Measurements from ENCODE around the gene RNF41.
"Not testable (repeated sequence)": the region's sequence is repeated elsewhere in the genome, so short reads cannot be mapped to it uniquely, and the experiment has no call there.

The RNF41 gene

DNA sequence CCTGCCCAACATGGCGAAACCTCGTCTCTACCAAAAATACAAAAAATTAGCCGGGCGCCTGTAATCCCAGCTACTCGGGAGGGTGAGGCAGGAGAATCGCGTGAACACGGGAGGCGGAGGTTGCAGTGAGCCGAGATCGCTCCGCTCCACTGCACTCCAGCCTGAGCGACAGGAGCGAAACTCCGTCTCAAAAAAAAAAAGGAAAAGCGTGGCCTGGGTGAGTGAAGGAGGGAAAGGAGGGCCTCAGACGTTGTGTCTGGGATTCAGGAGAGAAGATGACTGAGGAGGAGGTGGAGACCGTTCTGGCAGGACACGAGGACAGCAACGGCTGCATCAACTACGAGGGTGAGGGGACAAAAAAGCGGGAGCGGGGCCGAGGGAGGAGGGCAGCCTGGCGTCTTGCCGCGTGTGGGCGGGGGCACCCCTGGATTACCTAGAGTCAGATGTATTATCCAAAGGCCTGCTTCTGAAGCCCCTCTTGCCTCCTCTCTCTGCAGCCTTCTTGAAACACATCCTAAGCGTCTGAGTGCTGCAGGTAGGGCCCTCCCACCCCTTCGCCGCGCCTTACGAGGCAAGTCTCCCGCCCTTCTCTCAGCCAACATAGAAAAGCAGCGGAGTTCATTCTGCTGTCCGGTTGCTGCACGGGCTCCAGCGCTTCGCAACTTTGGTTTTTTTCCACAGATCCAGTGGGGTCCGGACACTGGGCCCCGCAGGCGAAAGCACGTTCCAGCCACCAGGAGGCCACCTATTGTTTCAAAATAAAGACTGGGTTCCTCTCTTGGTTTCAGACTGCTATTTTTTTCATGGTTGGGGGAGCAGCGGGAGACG is 64.3 kb downstream of the RNF41 start:
- CTCF ChIA-PET, result no interaction called here
- TF ChIP-seq SP1 (IDR thresholded peaks at IDR 0.05), result no peak
- TF ChIP-seq, protein P1, sequence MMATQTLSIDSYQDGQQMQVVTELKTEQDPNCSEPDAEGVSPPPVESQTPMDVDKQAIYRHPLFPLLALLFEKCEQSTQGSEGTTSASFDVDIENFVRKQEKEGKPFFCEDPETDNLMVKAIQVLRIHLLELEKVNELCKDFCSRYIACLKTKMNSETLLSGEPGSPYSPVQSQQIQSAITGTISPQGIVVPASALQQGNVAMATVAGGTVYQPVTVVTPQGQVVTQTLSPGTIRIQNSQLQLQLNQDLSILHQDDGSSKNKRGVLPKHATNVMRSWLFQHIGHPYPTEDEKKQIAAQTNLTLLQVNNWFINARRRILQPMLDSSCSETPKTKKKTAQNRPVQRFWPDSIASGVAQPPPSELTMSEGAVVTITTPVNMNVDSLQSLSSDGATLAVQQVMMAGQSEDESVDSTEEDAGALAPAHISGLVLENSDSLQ (IDR thresholded peaks at IDR 0.05), result peak; percentile 83
- peak; percentile 77 for TF ChIP-seq ZNF384 (IDR thresholded peaks at IDR 0.05)
- TF ChIP-seq CTBP1 (IDR thresholded peaks at IDR 0.05; ENCODE audit: borderline replicate concordance), result no peak
- TF ChIP-seq L3MBTL2 (conservative IDR thresholded peaks at IDR 0.05), result peak; percentile 93
- POLR2A ChIA-PET, result interaction anchor here (0.6 to 2.4 kb wide), 8 partner anchors 14 to 1357 kb away, joined by 3 to 23 read pairs (median 7); partner anchors contain the start of genes ESYT1, RNF41 and ZC3H10
- peak; percentile 48 for DNase-seq (ENCODE audit: extremely low spot score)

DNA sequence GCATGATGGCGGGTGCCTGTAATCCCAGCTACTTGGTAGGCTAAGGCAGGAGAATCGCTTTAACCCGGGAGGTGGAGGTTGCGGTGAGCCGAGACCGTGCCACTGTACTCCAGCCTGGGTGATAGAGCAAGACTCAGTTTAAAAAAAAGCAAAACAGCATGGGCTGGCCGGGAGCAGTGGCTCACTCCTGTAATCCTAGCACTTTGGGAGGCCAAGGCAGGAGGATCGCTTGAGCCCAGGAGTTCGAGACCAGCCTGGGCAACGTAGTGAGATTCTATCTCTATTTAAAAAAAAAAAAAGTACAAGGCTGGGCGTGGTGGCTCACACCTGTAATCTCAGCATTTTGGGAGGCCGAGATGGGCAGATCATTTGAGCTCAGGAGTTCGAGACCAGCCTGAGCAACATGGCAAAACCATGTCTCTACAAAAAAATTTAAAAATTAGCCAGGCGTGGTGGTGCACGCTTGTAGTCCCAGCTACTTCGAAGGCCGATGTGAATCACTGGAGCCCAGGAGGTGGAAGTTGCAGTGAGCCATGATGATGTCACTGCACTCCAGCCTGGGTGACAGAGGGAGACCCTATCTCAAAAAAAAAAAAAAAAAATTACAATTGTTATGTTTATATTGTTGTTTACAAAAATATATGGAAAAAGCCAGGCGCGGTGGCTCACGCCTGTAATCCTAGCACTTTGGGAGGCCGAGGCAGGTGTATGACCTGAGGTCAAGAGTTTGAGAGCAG is 65.1 kb downstream of the RNF41 start:
- not testable (repeated sequence) for DNase-seq (ENCODE audit: extremely low spot score)
- CTCF ChIA-PET, result interaction anchor here (0.7 kb wide), 1 partner anchor 12 kb away, joined by 3 read pairs; no protein-coding TSS in a partner anchor
- POLR2A ChIA-PET, result interaction anchor here (0.6 to 1.3 kb wide), 5 partner anchors 29 to 1358 kb away, joined by 3 to 6 read pairs (median 3); partner anchors contain the start of genes ESYT1, RNF41, SMARCC2 and ZC3H10

- TF ChIP-seq ZNF384 (IDR thresholded peaks at IDR 0.05), result no peak
- no peak for TF ChIP-seq L3MBTL2 (conservative IDR thresholded peaks at IDR 0.05)
- no peak for TF ChIP-seq HDGF (IDR thresholded peaks at IDR 0.05; ENCODE audit: borderline replicate concordance)
- POLR2A ChIA-PET, result interaction anchor here (1.9 to 2.7 kb wide), 2 partner anchors 27 to 51 kb away, joined by 7 to 15 read pairs; partner anchors contain the start of genes ESYT1 and PA2G4
- CTCF ChIA-PET, result no interaction called here
- no peak for DNase-seq (ENCODE audit: extremely low spot score)
These were observed 66.4 kb downstream of the RNF41 start for GRCh38 chr12:56155256-56155845.

- ChIA-PET CTCF (interaction anchor here (0.6 to 1.1 kb wide), 2 partner anchors 11 to 108 kb away, joined by 3 read pairs; no protein-coding TSS in a partner anchor), POLR2A (interaction anchor here (0.8 to 2.7 kb wide), 4 partner anchors 8 to 51 kb away, joined by 3 to 15 read pairs (median 5); partner anchors contain the start of genes ESYT1 and PA2G4)
- no peak for DNase-seq (ENCODE audit: extremely low spot score)
- TF ChIP-seq TARDBP (IDR thresholded peaks at IDR 0.05) (no peak), ELF4 (IDR thresholded peaks at IDR 0.05) (no peak), NFRKB (IDR thresholded peaks at IDR 0.05) (no peak), FOXK2 (IDR thresholded peaks at IDR 0.05) (no peak), ZNF384 (IDR thresholded peaks at IDR 0.05) (no peak), SP1 (IDR thresholded peaks at IDR 0.05) (no peak), LEF1 (IDR thresholded peaks at IDR 0.05; ENCODE audit: borderline replicate concordance) (no peak)
These were observed 66.9 kb downstream of the RNF41 start for GRCh38 chr12:56154818-56155217.

GRCh38 chr12:56154246-56154771 is 67.4 kb downstream of the RNF41 start:
- POLR2A ChIA-PET, result interaction anchor here (0.8 to 2.7 kb wide), 4 partner anchors 8 to 50 kb away, joined by 3 to 15 read pairs (median 5); partner anchors contain the start of genes ESYT1 and PA2G4
- no peak for DNase-seq (ENCODE audit: extremely low spot score)
- CTCF ChIA-PET, result interaction anchor here (0.6 to 1.1 kb wide), 2 partner anchors 10 to 107 kb away, joined by 3 read pairs; no protein-coding TSS in a partner anchor
- no peak for TF ChIP-seq TARDBP (IDR thresholded peaks at IDR 0.05)
- no peak for TF ChIP-seq LEF1 (IDR thresholded peaks at IDR 0.05; ENCODE audit: borderline replicate concordance)
- TF ChIP-seq SUZ12 (IDR thresholded peaks at IDR 0.05), result no peak
- no peak for TF ChIP-seq FOXA1 (IDR thresholded peaks at IDR 0.05)
- TF ChIP-seq ZNF384 (IDR thresholded peaks at IDR 0.05), result no peak
- no peak for TF ChIP-seq CTBP1 (IDR thresholded peaks at IDR 0.05; ENCODE audit: borderline replicate concordance)
- TF ChIP-seq ARNT (IDR thresholded peaks at IDR 0.05), result no peak
- no peak for TF ChIP-seq FOXK2 (IDR thresholded peaks at IDR 0.05)
- TF ChIP-seq NFRKB (IDR thresholded peaks at IDR 0.05), result no peak
- no peak for TF ChIP-seq ELF4 (IDR thresholded peaks at IDR 0.05)
- no peak for TF ChIP-seq SP1 (IDR thresholded peaks at IDR 0.05)
- TF ChIP-seq BHLHE40 (IDR thresholded peaks at IDR 0.05; ENCODE audit: borderline replicate concordance), result no peak
- no peak for TF ChIP-seq L3MBTL2 (conservative IDR thresholded peaks at IDR 0.05)
- no peak for TF ChIP-seq FOXM1 (IDR thresholded peaks at IDR 0.05; ENCODE audit: borderline replicate concordance)
- TF ChIP-seq, protein P1 (IDR thresholded peaks at IDR 0.05), result no peak
- no peak for TF ChIP-seq HDGF (IDR thresholded peaks at IDR 0.05; ENCODE audit: borderline replicate concordance)

GRCh38 chr12:56153678-56154065 is 68.0 kb downstream of the RNF41 start:
- TF ChIP-seq, protein P1 (IDR thresholded peaks at IDR 0.05), result no peak
- no peak for TF ChIP-seq NFRKB (IDR thresholded peaks at IDR 0.05)
- no peak for TF ChIP-seq SP1 (IDR thresholded peaks at IDR 0.05)
- no peak for TF ChIP-seq LEF1 (IDR thresholded peaks at IDR 0.05; ENCODE audit: borderline replicate concordance)
- TF ChIP-seq ARNT (IDR thresholded peaks at IDR 0.05), result no peak
- TF ChIP-seq BHLHE40 (IDR thresholded peaks at IDR 0.05; ENCODE audit: borderline replicate concordance), result no peak
- TF ChIP-seq CTBP1 (IDR thresholded peaks at IDR 0.05; ENCODE audit: borderline replicate concordance), result no peak
- TF ChIP-seq FOXM1 (IDR thresholded peaks at IDR 0.05; ENCODE audit: borderline replicate concordance), result no peak
- TF ChIP-seq HDGF (IDR thresholded peaks at IDR 0.05; ENCODE audit: borderline replicate concordance), result no peak
- no peak for TF ChIP-seq SUZ12 (IDR thresholded peaks at IDR 0.05)
- TF ChIP-seq ZNF384 (IDR thresholded peaks at IDR 0.05), result no peak
- no peak for TF ChIP-seq L3MBTL2 (conservative IDR thresholded peaks at IDR 0.05)
- TF ChIP-seq TARDBP (IDR thresholded peaks at IDR 0.05), result no peak
- no peak for TF ChIP-seq ELF4 (IDR thresholded peaks at IDR 0.05)
- no peak for TF ChIP-seq FOXA1 (IDR thresholded peaks at IDR 0.05)
- TF ChIP-seq FOXK2 (IDR thresholded peaks at IDR 0.05), result no peak
- POLR2A ChIA-PET, result interaction anchor here (1.0 to 2.7 kb wide), 2 partner anchors 9 to 26 kb away, joined by 3 to 15 read pairs; partner anchors contain the start of gene ESYT1
- DNase-seq (ENCODE audit: extremely low spot score), result no peak
- CTCF ChIA-PET, result interaction anchor here (1.1 kb wide), 1 partner anchor 107 kb away, joined by 3 read pairs; no protein-coding TSS in a partner anchor
